Testis (tissue), 2 donors: Measurements from ENCODE around the gene SPRED1.

Experiments
- POLR2A ChIP-seq: fragments of 450-650 bp; IDR thresholded peaks from one replicate; pipeline ENCODE4 v1.6.1; 2017; ENCODE audit warnings: antibody characterized with exemption, mild to moderate bottlenecking, moderate library complexity
- TF ChIP-seq, protein P1 (sequence below), 3 experiments: fragments of 450-650 bp in 2 of 3; fragments of 200-600 bp in 1 of 3; sonication (generic) in 1 of 3; IDR thresholded peaks; one replicate each; pipeline ENCODE4 v1.5.1; 2016 to 2019; ENCODE audit warnings: antibody characterized with exemption in 3 of 3, mild to moderate bottlenecking in 2 of 3, moderate library complexity in 1 of 3

DNA sequence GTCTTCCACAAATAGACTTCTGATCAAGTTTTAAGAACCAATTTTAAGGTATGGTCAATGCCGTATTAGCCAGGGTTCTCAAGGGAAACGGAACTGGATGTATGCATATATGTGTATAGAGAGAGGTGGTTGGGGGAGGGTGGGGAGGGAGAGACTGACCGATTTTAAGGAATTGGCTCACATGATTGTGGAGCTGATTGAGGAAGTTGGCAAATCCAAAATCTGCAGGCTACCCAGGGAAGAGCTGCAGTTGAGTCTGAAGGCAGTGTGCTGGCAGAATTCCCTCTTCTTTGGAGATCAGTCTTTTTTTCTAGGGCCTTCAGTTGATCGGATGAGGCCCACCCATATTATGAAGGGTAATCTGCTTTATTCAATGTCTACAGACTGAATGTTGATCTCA lies 40.8 kb upstream of the SPRED1 start:
- TF ChIP-seq, protein P1, sequence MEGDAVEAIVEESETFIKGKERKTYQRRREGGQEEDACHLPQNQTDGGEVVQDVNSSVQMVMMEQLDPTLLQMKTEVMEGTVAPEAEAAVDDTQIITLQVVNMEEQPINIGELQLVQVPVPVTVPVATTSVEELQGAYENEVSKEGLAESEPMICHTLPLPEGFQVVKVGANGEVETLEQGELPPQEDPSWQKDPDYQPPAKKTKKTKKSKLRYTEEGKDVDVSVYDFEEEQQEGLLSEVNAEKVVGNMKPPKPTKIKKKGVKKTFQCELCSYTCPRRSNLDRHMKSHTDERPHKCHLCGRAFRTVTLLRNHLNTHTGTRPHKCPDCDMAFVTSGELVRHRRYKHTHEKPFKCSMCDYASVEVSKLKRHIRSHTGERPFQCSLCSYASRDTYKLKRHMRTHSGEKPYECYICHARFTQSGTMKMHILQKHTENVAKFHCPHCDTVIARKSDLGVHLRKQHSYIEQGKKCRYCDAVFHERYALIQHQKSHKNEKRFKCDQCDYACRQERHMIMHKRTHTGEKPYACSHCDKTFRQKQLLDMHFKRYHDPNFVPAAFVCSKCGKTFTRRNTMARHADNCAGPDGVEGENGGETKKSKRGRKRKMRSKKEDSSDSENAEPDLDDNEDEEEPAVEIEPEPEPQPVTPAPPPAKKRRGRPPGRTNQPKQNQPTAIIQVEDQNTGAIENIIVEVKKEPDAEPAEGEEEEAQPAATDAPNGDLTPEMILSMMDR (IDR thresholded peaks at IDR 0.05) = no peak
- TF ChIP-seq POLR2A = no peak
